ENCODE data around the gene BLOC1S2. TPM values are rescaled to one million over a fixed set of nuclear protein-coding genes. Genes with fewer than 3 reads are reported as not detected.

The BLOC1S2 gene
- total RNA-seq, 1 experiment from 2014 or later, result 69.8 TPM

- H3T11ph ChIP-seq (ENCODE audit: low read length), result no peak within 1 kb of the TSS
- no peak within 1 kb of the TSS for H4K5ac ChIP-seq (ENCODE audit: insufficient read length, low read depth, low read length)
- DNase-seq, result peak; percentile 88
- no peak for TF ChIP-seq CTCF (conservative IDR thresholded peaks at IDR 0.05)
- no peaks in the 10 kb centered on the region for H3K27me3 ChIP-seq (ENCODE audit: insufficient read depth, low read length)
- H2BK20ac ChIP-seq (ENCODE audit: low read depth, low read length, poor library complexity, severe bottlenecking), result no peak within 1 kb of the TSS
- no peak within 1 kb of the TSS for H2BK15ac ChIP-seq (ENCODE audit: low read depth, low read length)
- no peak within 1 kb of the TSS for H2BK120ac ChIP-seq (ENCODE audit: low read depth, low read length, poor library complexity, severe bottlenecking)
- H3K14ac ChIP-seq (ENCODE audit: insufficient read depth, low read length), result peak within 1 kb of the TSS; percentile 62; the same call in 1 of the 2 replicates
- H3K27ac ChIP-seq (ENCODE audit: insufficient read length, low read depth, low read length), result peak within 1 kb of the TSS; percentile 60
- 0 out of 4 replicates have a peak, but pooled peaks cover 3 to 16% of the 10 kb centered on the region in 2 experiments for H3K4me1 Mint-ChIP-seq
- H2BK5ac ChIP-seq (ENCODE audit: insufficient read length, low read length), result no peak within 1 kb of the TSS
- peak within 1 kb of the TSS; percentile 81 for H2AFZ ChIP-seq (ENCODE audit: low read length)
- H3K4me1 ChIP-seq (ENCODE audit: insufficient read depth, low read length), result no peaks in the 10 kb centered on the region; the same call in 1 of the 2 replicates
- H3K23ac ChIP-seq (ENCODE audit: insufficient read length, low read depth, low read length), result no peak within 1 kb of the TSS
- H2AK5ac ChIP-seq (ENCODE audit: insufficient read length, low read length), result no peak within 1 kb of the TSS
- H4K20me1 ChIP-seq (ENCODE audit: control insufficient read depth, insufficient read depth, insufficient read length), result no peaks in the 10 kb centered on the region
- H3K23me2 ChIP-seq (ENCODE audit: insufficient read length, low read depth, low read length, poor library complexity, severe bottlenecking), result peaks cover 6% of the 10 kb centered on the region
- no peak within 1 kb of the TSS for H2BK12ac ChIP-seq (ENCODE audit: insufficient read length, low read depth, low read length)
- no peaks in the 10 kb centered on the region for H3K9me3 ChIP-seq (ENCODE audit: control insufficient read depth, low read depth, low read length)
- H4K8ac ChIP-seq (replicated peaks; ENCODE audit: insufficient read length, low read depth, low read length), result no peak within 1 kb of the TSS
- H3K4ac ChIP-seq (ENCODE audit: low read depth, low read length), result no peak within 1 kb of the TSS; the same call in 1 of the 2 replicates
- H3K9me3 Mint-ChIP-seq, result no peaks in the 10 kb centered on the region; a peak in 1 of 5 replicates
- no peak within 1 kb of the TSS for H4K91ac ChIP-seq (ENCODE audit: insufficient read length, low read depth, low read length)
- peaks cover 0 to 3% (median 0%) of the 10 kb centered on the region in 3 experiments; a peak in 4 of 7 replicates for H3K36me3 Mint-ChIP-seq (ENCODE audit: insufficient read depth in 1 of 3, low read depth in 3 of 3)
- H3K4me2 ChIP-seq (ENCODE audit: insufficient read depth, insufficient read length, low read length), result peak within 1 kb of the TSS; percentile 81
- H3K79me1 ChIP-seq (ENCODE audit: insufficient read depth, low read depth, low read length, poor library complexity, severe bottlenecking), result peaks cover 5% of the 10 kb centered on the region
- no peaks in the 10 kb centered on the region; the same call in 1 of the 2 replicates for H3K79me2 ChIP-seq (ENCODE audit: insufficient read depth, low read length)
- WGBS (ENCODE audit: extremely low coverage, insufficient read length, low lambda C conversion rate), result no CpG with 5 or more reads among the region's 49 CpGs
- no peaks in the 10 kb centered on the region for H3K27me3 Mint-ChIP-seq (ENCODE audit: low read depth)
- peak within 1 kb of the TSS; percentile 96 to 99 (median 99) for H3K27ac Mint-ChIP-seq
- peak within 1 kb of the TSS; percentile 89 for H3K9ac ChIP-seq (ENCODE audit: extremely low read depth, insufficient read length, low read length)
- H3K18ac ChIP-seq (ENCODE audit: insufficient read length, low read depth, low read length), result peak within 1 kb of the TSS; percentile 60
- H3K56ac ChIP-seq (ENCODE audit: insufficient read length, low read depth, low read length), result no peak within 1 kb of the TSS
- peak within 1 kb of the TSS; percentile 99 to 100 for H3K4me3 Mint-ChIP-seq
Measured at GRCh38 chr10:100267239-100268104, 19.0 kb downstream of the BLOC1S2 start, which contains the start of gene CWF19L1. TSS of gene CWF19L1 (minus strand) at chr10:100267638. CDS start at chr10:100267593, 45 bp downstream.

All from H9 (cell line).